DND-41 (cell line): ENCODE measurements around the gene KLC1.
"Not testable (repeated sequence)": the region's sequence is repeated elsewhere in the genome, so short reads cannot be mapped to it uniquely, and the experiment has no call there.

Experiments used
- ATAC-seq: fragments of 200-7000 bp; cut with Tn5 transposase; 3 replicates; pipeline ENCODE4 v1.9.1; 2021; ENCODE audit warnings: low read depth; ENCODE audit not compliant: insufficient read depth
- DNase-seq: peaks from one replicate; pipeline ENCODE4 v3.0.0-alpha.2; 2020
- H2AFZ ChIP-seq: 2 replicates; pipeline ENCODE4 v1.6.0; 2012; ENCODE audit warnings: low read depth, low read length
- H3K27ac ChIP-seq: 2 replicates; pipeline ENCODE4 v1.5.1; 2012; ENCODE audit warnings: low read length, inconsistent platforms
- H3K27me3 ChIP-seq: fragments of 200-600 bp; sonication (generic); 2 replicates; pipeline ENCODE4 v1.6.0; 2012; ENCODE audit warnings: low read length, mild to moderate bottlenecking, inconsistent platforms; ENCODE audit not compliant: insufficient read depth, poor library complexity
- H3K36me3 ChIP-seq: 2 replicates; pipeline ENCODE4 v1.5.1; 2012; ENCODE audit warnings: low read length, inconsistent platforms; ENCODE audit not compliant: insufficient read depth
- H3K4me1 ChIP-seq: 2 replicates; pipeline ENCODE4 v1.5.1; 2012; ENCODE audit warnings: mild to moderate bottlenecking, low read length; ENCODE audit not compliant: insufficient read depth
- H3K4me2 ChIP-seq: 2 replicates; pipeline ENCODE4 v1.6.0; 2012; ENCODE audit warnings: mild to moderate bottlenecking, moderate library complexity, low read length, inconsistent platforms; ENCODE audit not compliant: insufficient read depth
- H3K4me3 ChIP-seq, 2 experiments: fragments of 200-600 bp in 1 of 2; shearing (Covaris generic) in 1 of 2; 2 replicates each; pipeline ENCODE4 v1.5.1; 2012 to 2016; ENCODE audit warnings: inconsistent platforms in 2 of 2, low read length in 2 of 2, mild to moderate bottlenecking in 2 of 2, low read depth in 1 of 2, moderate library complexity in 1 of 2
- H3K79me2 ChIP-seq: 2 replicates; pipeline ENCODE4 v1.6.0; 2012; ENCODE audit warnings: low read length, inconsistent platforms; ENCODE audit not compliant: insufficient read depth
- H3K9ac ChIP-seq: 2 replicates; pipeline ENCODE4 v1.6.0; 2012; ENCODE audit warnings: low read depth, mild to moderate bottlenecking, inconsistent platforms, low read length, moderate library complexity
- H3K9me3 ChIP-seq: 2 replicates; pipeline ENCODE4 v1.5.1; 2012; ENCODE audit warnings: low read length, moderate library complexity, mild to moderate bottlenecking, inconsistent platforms; ENCODE audit not compliant: insufficient read depth, severe bottlenecking
- H4K20me1 ChIP-seq: 2 replicates; pipeline ENCODE4 v1.6.0; 2012; ENCODE audit warnings: low read length; ENCODE audit not compliant: insufficient read depth
- EZH2 ChIP-seq: IDR thresholded peaks from 3 replicates; pipeline ENCODE4 v1.6.1; 2012; ENCODE audit warnings: borderline replicate concordance, low read depth, mild to moderate bottlenecking, moderate library complexity, low read length, inconsistent platforms; ENCODE audit not compliant: severe bottlenecking
- TF ChIP-seq, protein P1 (sequence below): IDR thresholded peaks from 2 replicates; pipeline ENCODE4 v1.5.1; 2012; ENCODE audit warnings: borderline replicate concordance, low read length, moderate library complexity, mild to moderate bottlenecking; ENCODE audit not compliant: poor library complexity, severe bottlenecking; ENCODE audit errors: extremely low read depth

The KLC1 gene

DNA sequence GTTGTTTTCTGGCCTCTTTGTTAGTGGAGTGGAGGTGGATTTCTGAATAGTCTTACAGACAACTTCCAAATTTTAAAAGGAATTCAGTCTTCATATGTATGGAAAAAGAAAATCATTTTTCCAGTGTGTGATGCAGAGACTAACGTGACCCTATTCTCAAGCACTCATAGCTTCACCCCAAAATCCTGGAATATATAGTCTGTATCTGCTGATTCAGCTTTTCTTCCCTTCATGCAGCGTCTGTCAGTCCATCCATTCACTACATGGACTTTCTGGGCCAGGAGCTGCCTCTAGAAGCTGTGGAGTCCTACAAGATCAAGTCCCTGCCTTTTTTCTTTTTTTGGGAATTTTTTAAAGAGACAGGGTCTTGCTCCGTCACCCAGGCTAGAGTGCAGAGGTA, 23.8 kb downstream of the KLC1 start:
- Histone ChIP-seq H3K36me3 (peaks cover 49% of the 10 kb centered on the region), H3K27me3 (no peaks in the 10 kb centered on the region), H2AFZ (no peak overlapping the region), H4K20me1 (peaks cover 62% of the 10 kb centered on the region), H3K79me2 (peaks cover 77% of the 10 kb centered on the region), H3K9me3 (no peaks in the 10 kb centered on the region), H3K4me1 (no peaks in the 10 kb centered on the region), H3K4me3 (no peak overlapping the region), H3K4me2 (no peak overlapping the region), H3K9ac (no peak overlapping the region), H3K27ac (no peak overlapping the region)
- no peak for TF ChIP-seq EZH2
- TF ChIP-seq, protein P1, sequence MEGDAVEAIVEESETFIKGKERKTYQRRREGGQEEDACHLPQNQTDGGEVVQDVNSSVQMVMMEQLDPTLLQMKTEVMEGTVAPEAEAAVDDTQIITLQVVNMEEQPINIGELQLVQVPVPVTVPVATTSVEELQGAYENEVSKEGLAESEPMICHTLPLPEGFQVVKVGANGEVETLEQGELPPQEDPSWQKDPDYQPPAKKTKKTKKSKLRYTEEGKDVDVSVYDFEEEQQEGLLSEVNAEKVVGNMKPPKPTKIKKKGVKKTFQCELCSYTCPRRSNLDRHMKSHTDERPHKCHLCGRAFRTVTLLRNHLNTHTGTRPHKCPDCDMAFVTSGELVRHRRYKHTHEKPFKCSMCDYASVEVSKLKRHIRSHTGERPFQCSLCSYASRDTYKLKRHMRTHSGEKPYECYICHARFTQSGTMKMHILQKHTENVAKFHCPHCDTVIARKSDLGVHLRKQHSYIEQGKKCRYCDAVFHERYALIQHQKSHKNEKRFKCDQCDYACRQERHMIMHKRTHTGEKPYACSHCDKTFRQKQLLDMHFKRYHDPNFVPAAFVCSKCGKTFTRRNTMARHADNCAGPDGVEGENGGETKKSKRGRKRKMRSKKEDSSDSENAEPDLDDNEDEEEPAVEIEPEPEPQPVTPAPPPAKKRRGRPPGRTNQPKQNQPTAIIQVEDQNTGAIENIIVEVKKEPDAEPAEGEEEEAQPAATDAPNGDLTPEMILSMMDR, result no peak
- no peak for DNase-seq
- no peak for ATAC-seq

DNA sequence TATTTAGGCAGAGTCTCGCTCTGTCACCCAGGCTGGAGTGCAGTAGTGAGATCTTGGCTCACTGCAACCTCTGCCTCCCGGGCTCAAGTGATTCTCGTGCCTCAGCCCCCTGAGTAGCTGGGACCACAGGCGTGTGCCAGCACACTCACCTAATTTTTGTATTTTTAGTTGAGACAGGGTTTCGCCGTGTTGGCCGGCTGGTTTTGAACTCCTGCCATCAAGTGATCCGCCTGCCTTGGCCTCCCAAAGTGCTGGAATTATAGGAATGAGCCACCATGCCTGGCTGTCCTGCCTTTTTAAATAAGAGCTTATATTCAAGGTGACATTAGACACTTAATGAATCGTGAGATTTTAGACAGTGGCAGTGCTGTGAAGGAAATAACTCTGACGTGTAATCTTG, 24.3 kb downstream of the KLC1 start:
- H3K27ac ChIP-seq, H3K9ac ChIP-seq, H3K27me3 ChIP-seq, H3K4me3 ChIP-seq, DNase-seq, H3K4me2 ChIP-seq, H3K4me1 ChIP-seq, ATAC-seq, H3K9me3 ChIP-seq, H2AFZ ChIP-seq: not testable (repeated sequence)
- peaks cover 54% of the 10 kb centered on the region for H3K36me3 ChIP-seq
- peaks cover 74% of the 10 kb centered on the region for H3K79me2 ChIP-seq
- H4K20me1 ChIP-seq, result peaks cover 63% of the 10 kb centered on the region

DNA sequence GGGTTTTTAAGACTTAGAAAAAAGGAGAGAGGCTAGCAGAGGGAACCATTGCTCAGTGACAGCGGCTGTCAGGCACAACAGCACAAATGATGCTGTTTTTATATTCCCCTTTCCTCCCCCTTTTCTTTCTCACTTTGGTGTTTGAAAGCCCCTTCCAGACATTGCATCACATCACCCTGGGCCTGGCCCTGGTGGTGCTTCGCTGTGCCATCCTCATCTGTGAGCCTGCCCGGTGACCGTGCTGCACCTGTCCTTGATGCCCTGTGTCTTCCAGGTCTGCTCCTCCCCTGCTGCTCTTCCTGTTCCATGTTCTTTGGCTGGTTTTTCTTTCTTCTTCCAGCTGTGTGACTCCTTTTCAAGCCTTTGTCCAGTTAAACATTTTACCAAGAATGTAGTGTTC, 24.8 kb downstream of the KLC1 start:
- Histone ChIP-seq H3K4me2 (no peak overlapping the region), H2AFZ (no peak overlapping the region), H3K36me3 (peaks cover 59% of the 10 kb centered on the region), H3K4me3 (no peak overlapping the region), H3K4me1 (no peaks in the 10 kb centered on the region), H3K27me3 (no peaks in the 10 kb centered on the region), H4K20me1 (peaks cover 58% of the 10 kb centered on the region), H3K79me2 (peaks cover 70% of the 10 kb centered on the region), H3K9me3 (no peaks in the 10 kb centered on the region), H3K27ac (no peak overlapping the region), H3K9ac (no peak overlapping the region)
- no peak for ATAC-seq
- TF ChIP-seq, protein P1, result no peak
- TF ChIP-seq EZH2, result no peak
- DNase-seq, result no peak

DNA sequence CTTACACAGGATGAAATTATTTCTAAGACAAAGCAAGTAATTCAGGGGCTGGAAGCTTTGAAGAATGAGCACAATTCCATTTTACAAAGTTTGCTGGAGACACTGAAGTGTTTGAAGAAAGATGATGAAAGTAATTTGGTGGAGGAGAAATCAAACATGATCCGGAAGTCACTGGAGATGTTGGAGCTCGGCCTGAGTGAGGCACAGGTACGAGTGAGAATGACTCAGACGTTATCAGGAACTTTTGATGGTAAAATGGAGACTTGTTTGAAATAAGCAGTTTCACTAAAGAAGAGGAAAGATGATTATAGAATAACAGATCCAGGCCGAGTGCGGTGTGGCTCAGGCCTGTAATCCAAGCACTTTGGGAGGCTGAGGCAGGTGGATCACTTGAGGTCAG, 25.6 kb downstream of the KLC1 start:
- Histone ChIP-seq H3K9ac (no peak overlapping the region), H4K20me1 (peaks cover 58% of the 10 kb centered on the region), H3K36me3 (peaks cover 66% of the 10 kb centered on the region), H3K27ac (no peak overlapping the region), H3K4me2 (no peak overlapping the region), H3K9me3 (no peaks in the 10 kb centered on the region), H2AFZ (no peak overlapping the region), H3K27me3 (no peaks in the 10 kb centered on the region), H3K4me3 (no peak overlapping the region), H3K4me1 (no peaks in the 10 kb centered on the region), H3K79me2 (peaks cover 66% of the 10 kb centered on the region)
- DNase-seq (no peak), ATAC-seq (no peak)
- no peak for TF ChIP-seq EZH2
- TF ChIP-seq, protein P1, result no peak
